OCI-LY7 (cell line): ENCODE results near the gene PLPP3. TPM values are rescaled to one million over a fixed set of nuclear protein-coding genes. Genes with fewer than 3 reads are reported as not detected.

Experiments
- BruUV-seq: library from RNA; stranded (reverse); fragments of 400-500 nt; replicated peaks from 2 replicates; lab custom pipeline; 2021; lab: Mats Ljungman, UMichigan
- CTCF ChIA-PET: fragments of 300-600 bp; sonication (Branson Sonifier 250); formaldehyde crosslinking; loops from one replicate; lab custom pipeline; 2022; ENCODE audit warnings: antibody characterized with exemption; ENCODE audit not compliant: unreplicated experiment; lab: Charles Lee
- POLR2A ChIA-PET: fragments of 300-600 bp; sonication (Branson Sonifier 250); formaldehyde crosslinking; loops from one replicate; lab custom pipeline; 2022; ENCODE audit warnings: antibody characterized with exemption; lab: Charles Lee
- DNase-seq: peaks from one replicate; pipeline ENCODE4 v3.0.0-alpha.2; 2015; ENCODE audit warnings: low spot score
- H2AFZ ChIP-seq: fragments of 200-600 bp; sonication (generic), shearing (Covaris generic); 2 replicates; pipeline ENCODE4 v1.6.1; 2014; ENCODE audit warnings: mild to moderate bottlenecking, antibody characterized with exemption, low read length, moderate library complexity
- H3K27ac ChIP-seq: fragments of 200-600 bp; sonication (generic); 2 replicates; pipeline ENCODE4 v1.5.1; 2014; ENCODE audit warnings: mixed run types, low read depth, mild to moderate bottlenecking, moderate library complexity, low read length, inconsistent platforms; ENCODE audit not compliant: poor library complexity, severe bottlenecking
- H3K36me3 ChIP-seq: fragments of 200-600 bp; sonication (generic); 2 replicates; pipeline ENCODE4 v1.6.1; 2014; ENCODE audit warnings: mild to moderate bottlenecking, antibody characterized with exemption, low read length, moderate library complexity, mixed read lengths; ENCODE audit not compliant: insufficient read depth
- H3K4me1 ChIP-seq: fragments of 200-600 bp; sonication (generic); 2 replicates; pipeline ENCODE4 v1.5.1; 2014; ENCODE audit warnings: mild to moderate bottlenecking, low read length; ENCODE audit not compliant: insufficient read depth, poor library complexity, severe bottlenecking
- H3K4me2 ChIP-seq: fragments of 200-600 bp; sonication (generic); 2 replicates; pipeline ENCODE4 v1.6.1; 2014; ENCODE audit warnings: mild to moderate bottlenecking, low read length
- H3K4me3 ChIP-seq: fragments of 200-600 bp; sonication (generic); 2 replicates; pipeline ENCODE4 v1.5.1; 2014; ENCODE audit warnings: mild to moderate bottlenecking, low read depth, low read length; ENCODE audit not compliant: poor library complexity, severe bottlenecking
- H3K79me2 ChIP-seq: fragments of 200-600 bp; sonication (generic); 2 replicates; pipeline ENCODE4 v1.6.1; 2016; ENCODE audit warnings: low read depth, mild to moderate bottlenecking, low read length, moderate library complexity, mixed read lengths; ENCODE audit not compliant: insufficient read depth
- H3K9me2 ChIP-seq: fragments of 200-600 bp; sonication (generic); 2 replicates; pipeline ENCODE4 v1.6.1; 2016; ENCODE audit warnings: mild to moderate bottlenecking, low read length, mixed read lengths; ENCODE audit not compliant: insufficient read depth
- H3K9me3 ChIP-seq: fragments of 200-600 bp; sonication (generic); 2 replicates; pipeline ENCODE4 v1.6.1; 2014; ENCODE audit warnings: mild to moderate bottlenecking, mixed run types, low read length, mixed read lengths
- H4K20me1 ChIP-seq: fragments of 200-600 bp; sonication (generic); 2 replicates; pipeline ENCODE4 v1.6.1; 2014; ENCODE audit warnings: mild to moderate bottlenecking, antibody characterized with exemption, low read length, moderate library complexity, mixed read lengths; ENCODE audit not compliant: insufficient read depth
- EZH2phosphoT487 ChIP-seq: fragments of 200-600 bp; sonication (generic); IDR thresholded peaks from 2 replicates; pipeline ENCODE4 v1.6.1; 2018; ENCODE audit warnings: low read depth, borderline replicate concordance, mild to moderate bottlenecking, mixed run types, antibody characterized with exemption, low read length, moderate library complexity, mixed read lengths
- intact Hi-C: fragments of 100-400 bp; cut with micrococcal nuclease; formaldehyde crosslinking; loops from one replicate; pipeline ENCODE4 v1.10.0; 2022; ENCODE audit not compliant: unreplicated experiment
- total RNA-seq, 2 experiments: library from RNA; depleted of rRNA in 1 of 2; stranded (reverse); fragments of >200 nt in 1 of 2; shearing (Covaris generic) in 1 of 2; gene quantifications; 2 replicates each; pipeline ENCODE4 v1.2.3, GENCODE V29; 2014 to 2022
- TF ChIP-seq, protein P1 (sequence below): fragments of 200-600 bp; sonication (generic); conservative IDR thresholded peaks from 2 replicates; pipeline ENCODE4 v1.5.1; 2014; ENCODE audit warnings: mild to moderate bottlenecking, antibody characterized with exemption, low read length, moderate library complexity, mixed read lengths

PLPP3 gene
- total RNA-seq, 2 experiments from 2014 or later = 0.92 to 1.7 TPM

GRCh38 chr1:56450004-56450666 is 129.2 kb downstream of the PLPP3 start:
- TF ChIP-seq, protein P1, sequence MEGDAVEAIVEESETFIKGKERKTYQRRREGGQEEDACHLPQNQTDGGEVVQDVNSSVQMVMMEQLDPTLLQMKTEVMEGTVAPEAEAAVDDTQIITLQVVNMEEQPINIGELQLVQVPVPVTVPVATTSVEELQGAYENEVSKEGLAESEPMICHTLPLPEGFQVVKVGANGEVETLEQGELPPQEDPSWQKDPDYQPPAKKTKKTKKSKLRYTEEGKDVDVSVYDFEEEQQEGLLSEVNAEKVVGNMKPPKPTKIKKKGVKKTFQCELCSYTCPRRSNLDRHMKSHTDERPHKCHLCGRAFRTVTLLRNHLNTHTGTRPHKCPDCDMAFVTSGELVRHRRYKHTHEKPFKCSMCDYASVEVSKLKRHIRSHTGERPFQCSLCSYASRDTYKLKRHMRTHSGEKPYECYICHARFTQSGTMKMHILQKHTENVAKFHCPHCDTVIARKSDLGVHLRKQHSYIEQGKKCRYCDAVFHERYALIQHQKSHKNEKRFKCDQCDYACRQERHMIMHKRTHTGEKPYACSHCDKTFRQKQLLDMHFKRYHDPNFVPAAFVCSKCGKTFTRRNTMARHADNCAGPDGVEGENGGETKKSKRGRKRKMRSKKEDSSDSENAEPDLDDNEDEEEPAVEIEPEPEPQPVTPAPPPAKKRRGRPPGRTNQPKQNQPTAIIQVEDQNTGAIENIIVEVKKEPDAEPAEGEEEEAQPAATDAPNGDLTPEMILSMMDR = no peak
- no peak for TF ChIP-seq EZH2phosphoT487
- H3K4me2 ChIP-seq = no peak overlapping the region
- ChIA-PET POLR2A (no interaction called here), CTCF (no interaction called here)
- intact Hi-C loops = no loop called here
- H3K36me3 ChIP-seq = no peaks in the 10 kb centered on the region
- no peaks in the 10 kb centered on the region for H3K79me2 ChIP-seq
- no peaks in the 10 kb centered on the region for H3K9me3 ChIP-seq
- no peak overlapping the region for H3K4me3 ChIP-seq
- no peaks in the 10 kb centered on the region for H3K9me2 ChIP-seq
- DNase-seq = no peak
- no TSS peak for BruUV-seq
- no peaks in the 10 kb centered on the region for H3K4me1 ChIP-seq
- H4K20me1 ChIP-seq = no peaks in the 10 kb centered on the region
- no peak overlapping the region for H2AFZ ChIP-seq
- H3K27ac ChIP-seq = no peak overlapping the region

DNA sequence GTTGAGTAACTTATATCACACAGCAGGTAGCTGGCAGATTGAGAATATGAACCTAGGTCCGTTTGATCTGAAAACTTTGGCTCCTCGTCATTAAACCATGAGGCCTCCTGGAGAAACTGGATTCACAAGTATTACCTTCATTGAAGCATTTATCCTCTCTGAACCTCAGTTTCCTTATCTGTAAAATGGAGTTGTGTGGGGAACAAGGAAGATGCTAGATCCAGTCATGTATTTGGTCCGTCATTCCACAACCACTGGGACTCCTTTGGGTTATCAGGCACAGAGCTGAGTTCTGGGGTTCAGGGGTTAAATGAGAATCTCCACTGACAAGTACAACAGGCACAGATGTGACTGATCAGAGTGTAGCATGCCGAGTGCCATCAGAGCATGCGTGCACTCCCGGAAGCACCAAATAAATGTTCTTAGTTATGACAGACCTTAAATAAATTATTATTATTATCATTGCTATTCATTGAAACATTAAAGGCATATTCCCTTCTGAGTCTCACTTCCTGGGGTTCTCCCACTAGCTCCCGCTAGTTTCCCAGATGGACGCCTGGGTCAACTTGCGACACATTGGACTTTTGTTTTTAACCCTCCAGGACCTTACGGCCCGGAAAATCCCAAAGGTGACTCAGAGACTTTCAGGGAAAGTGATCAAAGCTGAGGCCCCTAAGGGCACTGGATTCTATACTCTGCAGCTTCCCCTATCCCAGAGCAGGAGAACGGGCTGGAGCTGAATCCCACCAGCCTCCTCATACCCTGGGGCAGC is 130.6 kb downstream of the PLPP3 start:
- intact Hi-C loops = no loop called here
- H3K4me1 ChIP-seq = no peaks in the 10 kb centered on the region
- no peaks in the 10 kb centered on the region for H3K79me2 ChIP-seq
- H3K9me2 ChIP-seq = no peaks in the 10 kb centered on the region
- ChIA-PET CTCF (interaction anchor here (0.5 to 0.6 kb wide), 2 partner anchors 199 to 263 kb away, joined by 3 to 7 read pairs; no protein-coding TSS in a partner anchor), POLR2A (interaction anchor here (0.5 kb wide), 2 partner anchors 129 to 170 kb away, joined by 3 to 4 read pairs; no protein-coding TSS in a partner anchor)
- H3K27ac ChIP-seq = no peak overlapping the region
- no peaks in the 10 kb centered on the region for H3K36me3 ChIP-seq
- no TSS peak for BruUV-seq
- no peak for DNase-seq
- H3K4me3 ChIP-seq = no peak overlapping the region
- H4K20me1 ChIP-seq = no peaks in the 10 kb centered on the region
- no peak overlapping the region for H2AFZ ChIP-seq
- TF ChIP-seq, protein P1 = no peak
- TF ChIP-seq EZH2phosphoT487 = no peak
- no peak overlapping the region for H3K4me2 ChIP-seq
- H3K9me3 ChIP-seq = no peaks in the 10 kb centered on the region
